HL-60 (cell line): ENCODE data around the gene MIPOL1.
A peak's percentile ranks its signal among the peaks of the same experiment; 100 is the strongest.

Source experiments
- DNase-seq, 2 experiments: peaks; one replicate each; pipeline ENCODE4 v3.0.0-alpha.2; 2010 to 2020; ENCODE audit warnings: low read depth in 1 of 2, low spot score in 1 of 2
- H3K27ac ChIP-seq: fragments of 250-450 bp; sonication (Bioruptor Pico); replicated peaks from 2 replicates; pipeline ENCODE4 v1.5.1; 2020; ENCODE audit warnings: mild to moderate bottlenecking, moderate library complexity
- H3K27me3 ChIP-seq: fragments of 250-450 bp; sonication (Bioruptor Pico); 2 replicates; pipeline ENCODE4 v1.5.1; 2021; ENCODE audit warnings: mild to moderate bottlenecking, moderate library complexity; ENCODE audit not compliant: insufficient read depth, poor library complexity, severe bottlenecking
- H3K4me3 ChIP-seq: replicated peaks from 2 replicates; pipeline ENCODE4 v1.5.1; 2011; ENCODE audit warnings: mild to moderate bottlenecking, control low read depth, low read length; ENCODE audit not compliant: insufficient read depth
- CTCF ChIP-seq: IDR thresholded peaks from one replicate; pipeline ENCODE4 v1.5.1; 2011; ENCODE audit warnings: low read length, control low read depth, inconsistent platforms; ENCODE audit not compliant: insufficient read depth
- GABPA ChIP-seq: IDR thresholded peaks from 2 replicates; pipeline ENCODE4 v1.6.1; 2012; ENCODE audit warnings: low read depth
- POLR2AphosphoS5 ChIP-seq: IDR thresholded peaks from 2 replicates; pipeline ENCODE4 v1.6.1; 2012; ENCODE audit warnings: low read depth
- REST ChIP-seq: IDR thresholded peaks from 2 replicates; pipeline ENCODE4 v1.6.1; 2012; ENCODE audit warnings: low read depth; ENCODE audit not compliant: insufficient replicate concordance
- SPI1 ChIP-seq: IDR thresholded peaks from 2 replicates; pipeline ENCODE4 v1.6.1; 2012; ENCODE audit warnings: low read depth, mild to moderate bottlenecking, borderline replicate concordance

The MIPOL1 gene

DNA sequence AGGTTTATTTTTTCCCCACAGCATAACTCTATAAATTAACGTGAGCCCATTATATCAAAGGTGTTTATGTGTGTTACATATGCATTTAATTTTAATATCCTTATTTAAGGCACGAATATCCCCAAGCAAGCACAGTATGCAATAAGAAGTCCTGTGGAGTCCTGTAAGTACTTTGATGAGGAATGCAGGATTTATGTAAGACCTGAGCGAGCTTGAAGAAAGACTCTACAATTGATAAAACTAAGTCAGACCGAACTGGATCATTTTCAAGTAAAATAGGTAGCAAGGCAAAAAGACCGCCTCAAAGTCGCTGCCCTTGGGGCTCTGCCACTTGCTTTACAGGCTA, 26.1 kb upstream of the MIPOL1 start:
- H3K27me3 ChIP-seq = peaks cover 22% of the 10 kb centered on the region
- H3K4me3 ChIP-seq = no peak overlapping the region
- no peak for DNase-seq
- no peak overlapping the region for H3K27ac ChIP-seq
- TF ChIP-seq REST (no peak), SPI1 (no peak), GABPA (no peak), CTCF (no peak), POLR2AphosphoS5 (no peak)

- Histone ChIP-seq H3K27ac (no peak within 1 kb of the TSS), H3K4me3 (no peak within 1 kb of the TSS), H3K27me3 (peaks cover 22% of the 10 kb centered on the region)
- peak in 1 of 2 experiments; percentile 2 for DNase-seq
- no peak for TF ChIP-seq POLR2AphosphoS5
- no peak for TF ChIP-seq REST
- TF ChIP-seq SPI1 = no peak
- no peak for TF ChIP-seq GABPA
- TF ChIP-seq CTCF = no peak
Measured at GRCh38 chr14:37172024-37172869, 25.5 kb upstream of the MIPOL1 start, which contains the start of gene SLC25A21. Gene SLC25A21, minus strand, starts transcription at chr14:37172606.

DNA sequence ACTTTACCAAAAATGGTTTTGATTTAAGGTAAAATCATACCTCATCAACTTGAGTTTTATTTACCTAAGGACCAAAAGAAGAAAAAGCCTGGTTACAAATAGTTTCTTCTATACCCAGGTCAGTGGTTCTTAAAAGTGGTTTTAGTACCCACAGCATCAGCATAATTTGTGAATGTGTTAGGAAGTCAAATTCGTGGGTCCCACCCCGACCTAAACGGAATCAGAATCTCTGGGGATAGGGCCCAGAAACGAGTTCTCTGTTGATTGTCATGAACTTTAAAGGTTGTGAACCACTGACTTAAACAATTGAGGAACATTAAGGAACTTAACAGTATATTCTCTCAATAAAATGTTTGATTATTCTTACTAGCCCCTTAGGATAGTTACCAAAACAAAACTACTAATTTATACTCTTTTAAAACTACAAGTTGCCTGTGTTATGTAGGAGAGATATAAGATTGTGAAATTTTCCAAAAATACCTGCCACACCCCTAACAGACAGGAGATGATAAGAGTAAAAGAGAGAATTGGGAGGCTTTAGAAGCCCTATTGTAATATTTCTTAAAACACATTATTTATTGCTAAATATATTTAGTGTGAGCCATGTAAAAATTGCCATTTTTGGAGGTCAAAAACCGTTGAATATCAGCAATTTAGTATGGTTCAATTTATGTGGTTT, 24.7 kb upstream of the MIPOL1 start:
- H3K27me3 ChIP-seq = peaks cover 22% of the 10 kb centered on the region
- no peak overlapping the region for H3K27ac ChIP-seq
- no peak for DNase-seq
- TF ChIP-seq REST = no peak
- TF ChIP-seq GABPA = no peak
- TF ChIP-seq SPI1 = no peak
- no peak for TF ChIP-seq POLR2AphosphoS5
- TF ChIP-seq CTCF = no peak
- no peak overlapping the region for H3K4me3 ChIP-seq
